KMS-11 (cell line): Measurements from ENCODE around the gene ZXDC.

ENCODE experiments used
- H2AFZ ChIP-seq: fragments of 200-600 bp; sonication (generic); 2 replicates; pipeline ENCODE4 v1.6.1; 2016; ENCODE audit warnings: antibody characterized with exemption, mixed run types, low read depth
- H3K27ac ChIP-seq: fragments of 200-600 bp; sonication (generic); 2 replicates; pipeline ENCODE4 v1.6.1; 2016; ENCODE audit warnings: mild to moderate bottlenecking, mixed run types
- H3K27me3 ChIP-seq: fragments of 200-600 bp; sonication (generic); 2 replicates; pipeline ENCODE4 v1.6.1; 2017; ENCODE audit warnings: mild to moderate bottlenecking, low read depth, mixed run types, moderate library complexity; ENCODE audit not compliant: insufficient read depth
- H3K36me3 ChIP-seq: fragments of 200-600 bp; sonication (generic); 2 replicates; pipeline ENCODE4 v1.6.1; 2017; ENCODE audit warnings: mild to moderate bottlenecking, mixed run types; ENCODE audit not compliant: insufficient read depth
- H3K4me1 ChIP-seq: fragments of 200-600 bp; sonication (generic); 2 replicates; pipeline ENCODE4 v1.6.1; 2016; ENCODE audit warnings: mild to moderate bottlenecking, low read depth, mixed run types; ENCODE audit not compliant: poor library complexity, severe bottlenecking
- H3K4me2 ChIP-seq: fragments of 200-600 bp; sonication (generic); 2 replicates; pipeline ENCODE4 v1.7.0; 2016; ENCODE audit warnings: mild to moderate bottlenecking, mixed run types
- H3K4me3 ChIP-seq: fragments of 200-600 bp; sonication (generic); IDR thresholded peaks from 2 replicates; pipeline ENCODE4 v1.6.1; 2017; ENCODE audit warnings: low read depth, low read length, mixed read lengths; ENCODE audit not compliant: insufficient read depth
- H3K79me2 ChIP-seq: fragments of 200-600 bp; sonication (generic); 2 replicates; pipeline ENCODE4 v1.6.1; 2016; ENCODE audit warnings: low read depth, mixed run types; ENCODE audit not compliant: insufficient read depth
- H3K9ac ChIP-seq: fragments of 200-600 bp; sonication (generic); 2 replicates; pipeline ENCODE4 v1.6.1; 2016; ENCODE audit warnings: mild to moderate bottlenecking, mixed run types
- H4K20me1 ChIP-seq: fragments of 200-600 bp; sonication (generic); 2 replicates; pipeline ENCODE4 v1.6.1; 2016; ENCODE audit warnings: mild to moderate bottlenecking, mixed run types; ENCODE audit not compliant: insufficient read depth
- CTCF ChIP-seq: fragments of 200-600 bp; sonication (generic); conservative IDR thresholded peaks from 2 replicates; pipeline ENCODE4 v1.6.1; 2017; ENCODE audit warnings: low read depth, mild to moderate bottlenecking, antibody characterized with exemption, low read length, moderate library complexity, mixed read lengths

Gene ZXDC

GRCh38 chr3:126512026-126512425 is 36.3 kb upstream of the ZXDC start:
- no peak overlapping the region for H3K9ac ChIP-seq
- H3K27ac ChIP-seq = no peak overlapping the region
- H3K4me1 ChIP-seq = no peaks in the 10 kb centered on the region
- no peak overlapping the region for H3K4me3 ChIP-seq
- H3K36me3 ChIP-seq = no peaks in the 10 kb centered on the region
- H2AFZ ChIP-seq = no peak overlapping the region
- no peak overlapping the region for H3K4me2 ChIP-seq
- H3K27me3 ChIP-seq = no peaks in the 10 kb centered on the region
- no peaks in the 10 kb centered on the region for H3K79me2 ChIP-seq
- TF ChIP-seq CTCF = no peak
- H4K20me1 ChIP-seq = no peaks in the 10 kb centered on the region

GRCh38 chr3:126511291-126511690 is 35.6 kb upstream of the ZXDC start:
- H3K4me1 ChIP-seq = no peaks in the 10 kb centered on the region
- no peak overlapping the region for H3K4me2 ChIP-seq
- H3K9ac ChIP-seq = no peak overlapping the region
- no peak overlapping the region for H3K27ac ChIP-seq
- H3K79me2 ChIP-seq = no peaks in the 10 kb centered on the region
- no peak overlapping the region for H2AFZ ChIP-seq
- no peak for TF ChIP-seq CTCF
- H4K20me1 ChIP-seq = no peaks in the 10 kb centered on the region
- no peaks in the 10 kb centered on the region for H3K36me3 ChIP-seq
- no peak overlapping the region for H3K4me3 ChIP-seq
- no peaks in the 10 kb centered on the region for H3K27me3 ChIP-seq

- Histone ChIP-seq H3K4me3 (no peak overlapping the region), H3K27me3 (no peaks in the 10 kb centered on the region), H3K9ac (no peak overlapping the region), H3K79me2 (no peaks in the 10 kb centered on the region), H4K20me1 (no peaks in the 10 kb centered on the region), H3K27ac (no peak overlapping the region), H3K36me3 (no peaks in the 10 kb centered on the region), H2AFZ (no peak overlapping the region), H3K4me1 (no peaks in the 10 kb centered on the region), H3K4me2 (no peak overlapping the region)
- no peak for TF ChIP-seq CTCF
Observed at GRCh38 chr3:126510308-126510910, 34.7 kb upstream of the ZXDC start.

- Histone ChIP-seq H3K9ac (no peak overlapping the region), H3K79me2 (no peaks in the 10 kb centered on the region), H3K27me3 (no peaks in the 10 kb centered on the region), H3K36me3 (no peaks in the 10 kb centered on the region), H3K4me3 (no peak overlapping the region), H3K4me2 (no peak overlapping the region), H2AFZ (no peak overlapping the region), H3K27ac (no peak overlapping the region), H3K4me1 (no peaks in the 10 kb centered on the region), H4K20me1 (no peaks in the 10 kb centered on the region)
- TF ChIP-seq CTCF = no peak
Observed at GRCh38 chr3:126509597-126510307, 34.1 kb upstream of the ZXDC start.
